ENCODE data around the gene OVCH2.

DNA sequence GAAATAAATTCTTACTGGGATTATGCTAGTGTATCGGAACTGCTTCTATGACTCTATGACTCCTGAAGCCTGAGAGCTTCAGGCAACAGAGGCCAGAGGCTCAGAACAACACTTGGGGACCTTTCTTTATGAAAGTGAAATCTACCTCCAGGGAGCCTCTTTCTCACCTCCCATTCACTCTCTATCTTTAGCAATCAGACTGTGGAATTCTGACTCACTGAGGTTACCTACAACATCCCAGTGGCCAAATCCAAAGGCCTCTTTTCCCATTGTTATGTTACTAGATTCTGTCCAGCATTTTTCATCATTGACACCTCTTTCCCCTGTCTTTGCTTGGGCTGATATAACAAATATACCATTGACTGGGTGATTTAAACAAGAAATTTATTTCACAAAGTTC is 18.9 kb downstream of the OVCH2 start:
- TF ChIP-seq, protein P1, sequence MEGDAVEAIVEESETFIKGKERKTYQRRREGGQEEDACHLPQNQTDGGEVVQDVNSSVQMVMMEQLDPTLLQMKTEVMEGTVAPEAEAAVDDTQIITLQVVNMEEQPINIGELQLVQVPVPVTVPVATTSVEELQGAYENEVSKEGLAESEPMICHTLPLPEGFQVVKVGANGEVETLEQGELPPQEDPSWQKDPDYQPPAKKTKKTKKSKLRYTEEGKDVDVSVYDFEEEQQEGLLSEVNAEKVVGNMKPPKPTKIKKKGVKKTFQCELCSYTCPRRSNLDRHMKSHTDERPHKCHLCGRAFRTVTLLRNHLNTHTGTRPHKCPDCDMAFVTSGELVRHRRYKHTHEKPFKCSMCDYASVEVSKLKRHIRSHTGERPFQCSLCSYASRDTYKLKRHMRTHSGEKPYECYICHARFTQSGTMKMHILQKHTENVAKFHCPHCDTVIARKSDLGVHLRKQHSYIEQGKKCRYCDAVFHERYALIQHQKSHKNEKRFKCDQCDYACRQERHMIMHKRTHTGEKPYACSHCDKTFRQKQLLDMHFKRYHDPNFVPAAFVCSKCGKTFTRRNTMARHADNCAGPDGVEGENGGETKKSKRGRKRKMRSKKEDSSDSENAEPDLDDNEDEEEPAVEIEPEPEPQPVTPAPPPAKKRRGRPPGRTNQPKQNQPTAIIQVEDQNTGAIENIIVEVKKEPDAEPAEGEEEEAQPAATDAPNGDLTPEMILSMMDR (conservative IDR thresholded peaks at IDR 0.05 in 1 of 2, IDR thresholded peaks at IDR 0.05 in 1 of 2; ENCODE audit: low read depth in 1 of 2, low read length in 2 of 2): no peak
- no peak for TF ChIP-seq EZH2 (IDR thresholded peaks at IDR 0.05; ENCODE audit: low read length, missing control alignments)

Data from fibroblast of lung (primary cell).